LNCaP clone FGC (cell line): ENCODE data around the gene EVC.
A peak's percentile ranks its signal among the peaks of the same experiment; 100 is the strongest.

Experiments
- DNase-seq: peaks from one replicate; pipeline ENCODE4 v3.0.0-alpha.2; 2011; ENCODE audit warnings: low read depth
- H3K4me3 ChIP-seq: 2 replicates; pipeline ENCODE4 v1.5.1; 2011; ENCODE audit warnings: mild to moderate bottlenecking, low read depth, low read length, control low read depth
- TF ChIP-seq, protein P1 (sequence below): IDR thresholded peaks from 2 replicates; pipeline ENCODE4 v1.5.1; 2012; ENCODE audit warnings: mild to moderate bottlenecking; ENCODE audit not compliant: control insufficient read depth, insufficient read depth; ENCODE audit errors: extremely low read depth

Gene EVC

DNA sequence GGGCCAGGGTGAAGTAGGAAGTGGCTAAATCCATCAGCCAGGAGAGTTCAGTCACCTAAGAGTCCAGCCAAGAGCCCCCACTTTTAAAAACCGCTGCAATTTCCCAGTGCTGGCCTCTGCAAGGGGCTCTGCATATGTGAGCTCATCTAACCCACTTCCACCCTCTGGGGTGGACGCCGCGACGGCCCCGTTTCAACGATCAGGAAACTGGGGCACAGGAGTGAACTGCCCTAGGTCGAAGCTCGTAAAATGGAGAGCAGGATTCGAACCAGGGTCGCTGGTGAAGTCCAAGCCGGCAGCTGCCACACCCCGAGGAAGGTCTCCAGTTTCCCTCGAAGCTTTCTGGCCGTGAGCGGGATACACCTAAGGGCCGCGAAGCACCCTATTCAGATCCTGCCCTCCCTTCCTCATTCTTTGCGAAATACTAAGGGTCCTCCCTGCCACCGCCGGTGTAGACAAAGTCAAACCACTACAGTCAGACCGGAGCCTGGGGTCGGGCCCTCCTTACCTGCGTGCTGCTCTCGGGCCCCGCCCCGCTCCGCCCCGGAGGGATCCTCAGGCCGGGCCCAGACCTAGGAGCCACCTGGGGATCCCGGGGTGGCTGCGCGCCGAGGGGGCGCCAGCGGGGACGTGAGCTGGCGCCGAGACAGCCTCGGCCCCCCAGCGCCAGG lies 3.1 kb upstream of the EVC start:
- no peak overlapping the region for H3K4me3 ChIP-seq
- TF ChIP-seq, protein P1, sequence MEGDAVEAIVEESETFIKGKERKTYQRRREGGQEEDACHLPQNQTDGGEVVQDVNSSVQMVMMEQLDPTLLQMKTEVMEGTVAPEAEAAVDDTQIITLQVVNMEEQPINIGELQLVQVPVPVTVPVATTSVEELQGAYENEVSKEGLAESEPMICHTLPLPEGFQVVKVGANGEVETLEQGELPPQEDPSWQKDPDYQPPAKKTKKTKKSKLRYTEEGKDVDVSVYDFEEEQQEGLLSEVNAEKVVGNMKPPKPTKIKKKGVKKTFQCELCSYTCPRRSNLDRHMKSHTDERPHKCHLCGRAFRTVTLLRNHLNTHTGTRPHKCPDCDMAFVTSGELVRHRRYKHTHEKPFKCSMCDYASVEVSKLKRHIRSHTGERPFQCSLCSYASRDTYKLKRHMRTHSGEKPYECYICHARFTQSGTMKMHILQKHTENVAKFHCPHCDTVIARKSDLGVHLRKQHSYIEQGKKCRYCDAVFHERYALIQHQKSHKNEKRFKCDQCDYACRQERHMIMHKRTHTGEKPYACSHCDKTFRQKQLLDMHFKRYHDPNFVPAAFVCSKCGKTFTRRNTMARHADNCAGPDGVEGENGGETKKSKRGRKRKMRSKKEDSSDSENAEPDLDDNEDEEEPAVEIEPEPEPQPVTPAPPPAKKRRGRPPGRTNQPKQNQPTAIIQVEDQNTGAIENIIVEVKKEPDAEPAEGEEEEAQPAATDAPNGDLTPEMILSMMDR = no peak
- DNase-seq = no peak

DNA sequence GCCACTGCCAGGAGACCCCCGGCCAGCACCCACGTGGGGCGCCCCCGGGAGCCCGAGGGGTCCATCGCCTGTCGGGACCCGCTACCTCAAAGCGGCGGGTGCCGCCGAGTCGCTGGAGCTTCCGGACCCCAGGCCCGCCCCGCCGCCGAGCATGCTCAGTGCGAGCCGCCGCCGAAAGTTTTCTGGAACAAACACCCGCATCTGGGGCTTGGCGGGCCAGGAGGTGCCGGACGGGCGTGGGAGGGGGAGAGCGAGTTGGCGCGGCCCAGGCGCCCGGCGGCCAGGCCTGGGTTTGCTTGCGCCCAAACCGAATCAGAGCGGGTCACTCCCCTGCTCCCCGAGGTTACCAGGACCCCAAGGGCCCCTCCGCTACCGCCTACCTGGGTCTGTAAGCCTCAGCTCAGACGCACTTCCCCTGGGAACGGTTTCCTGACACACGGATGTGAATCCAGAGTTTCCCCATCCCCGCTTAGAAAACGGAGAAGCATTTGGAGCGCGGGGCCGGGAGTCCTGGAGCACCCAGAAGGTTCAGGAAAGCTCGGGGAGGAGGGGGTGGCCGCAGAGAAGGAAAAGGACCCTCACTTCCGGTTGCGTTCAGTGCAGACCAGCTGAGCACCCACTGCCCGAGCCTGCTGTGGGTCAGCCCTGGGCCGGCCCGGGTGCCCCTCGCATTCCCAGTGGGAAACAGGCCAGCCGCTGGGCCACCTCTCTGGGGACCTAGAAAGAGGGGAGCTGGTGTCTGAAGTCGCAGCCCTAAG lies 2.4 kb upstream of the EVC start, which contains the start of gene EVC2:
Gene EVC2, minus strand, starts transcription at position 111 of the 758 bp plus-strand sequence. Its CDS starts 46 bp downstream, at position 65.
- TF ChIP-seq, protein P1 = no peak
- no peak for DNase-seq
- H3K4me3 ChIP-seq = no peak within 1 kb of the TSS

DNA sequence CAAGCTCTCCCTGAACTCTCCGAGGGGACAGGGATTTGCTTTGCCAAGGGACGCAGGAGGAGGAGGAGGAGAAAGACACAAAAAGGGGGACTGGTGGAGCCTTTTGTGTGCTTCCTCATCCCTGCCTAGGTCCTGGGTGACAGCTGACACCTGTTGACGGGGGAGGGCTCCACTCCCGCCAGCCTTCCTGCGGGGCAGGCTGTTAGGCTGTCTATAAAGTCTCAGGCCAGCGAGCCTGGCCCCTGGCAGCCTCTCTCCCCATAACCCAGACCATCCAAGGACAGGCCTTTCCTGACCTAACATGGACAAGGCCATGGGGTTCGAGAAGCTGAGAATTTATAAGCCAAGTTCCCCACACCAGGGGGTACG lies 1.8 kb upstream of the EVC start:
- no peak for DNase-seq
- H3K4me3 ChIP-seq = no peak overlapping the region
- TF ChIP-seq, protein P1 = peak; percentile 13; the same call in 1 of the 2 replicates

DNA sequence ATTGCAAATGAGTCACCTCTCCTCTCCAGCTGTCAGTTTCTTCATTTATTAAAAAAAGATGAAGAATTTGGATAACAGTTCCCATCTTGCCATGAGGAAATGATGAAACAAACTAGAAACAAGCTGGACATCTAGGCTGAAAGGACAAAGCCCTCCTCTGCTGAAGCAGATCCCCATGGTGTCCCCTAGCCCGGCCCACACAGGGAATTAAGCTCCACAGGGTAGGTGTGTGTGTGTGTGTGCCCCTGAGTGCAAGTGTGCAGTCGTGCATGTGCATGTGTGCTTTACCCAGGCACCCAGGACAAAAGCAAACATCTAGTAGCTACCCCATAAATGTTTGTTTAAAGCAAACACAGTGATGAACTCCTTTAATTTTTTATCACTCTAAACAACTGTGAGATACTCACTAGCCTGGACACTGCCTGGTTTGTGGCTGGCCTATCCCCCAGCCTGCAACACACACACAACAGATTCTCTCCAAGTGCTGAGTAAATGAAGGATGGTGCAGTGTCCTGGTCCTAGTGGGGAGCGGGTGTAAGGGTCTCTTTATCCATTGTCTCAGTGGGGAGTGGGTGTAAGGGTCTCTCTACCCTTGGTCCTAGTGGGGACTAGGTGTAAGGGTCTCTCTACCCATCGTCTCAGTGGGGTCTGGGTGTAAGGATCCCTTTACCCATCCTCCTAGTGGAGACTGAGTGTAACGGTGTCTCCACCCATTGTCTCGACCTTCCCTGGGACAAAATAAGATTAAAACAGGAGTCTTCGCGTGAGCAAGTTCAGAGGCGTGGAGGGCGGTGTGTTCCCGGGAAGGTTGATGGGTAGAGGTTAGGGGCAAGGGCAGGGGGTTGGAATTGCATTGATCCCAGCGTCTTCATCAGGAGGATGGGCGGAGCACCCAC lies 688 bp upstream of the EVC start:
- peak overlapping the region; percentile 54 for H3K4me3 ChIP-seq
- TF ChIP-seq, protein P1 = no peak
- peak; percentile 32 for DNase-seq

DNA sequence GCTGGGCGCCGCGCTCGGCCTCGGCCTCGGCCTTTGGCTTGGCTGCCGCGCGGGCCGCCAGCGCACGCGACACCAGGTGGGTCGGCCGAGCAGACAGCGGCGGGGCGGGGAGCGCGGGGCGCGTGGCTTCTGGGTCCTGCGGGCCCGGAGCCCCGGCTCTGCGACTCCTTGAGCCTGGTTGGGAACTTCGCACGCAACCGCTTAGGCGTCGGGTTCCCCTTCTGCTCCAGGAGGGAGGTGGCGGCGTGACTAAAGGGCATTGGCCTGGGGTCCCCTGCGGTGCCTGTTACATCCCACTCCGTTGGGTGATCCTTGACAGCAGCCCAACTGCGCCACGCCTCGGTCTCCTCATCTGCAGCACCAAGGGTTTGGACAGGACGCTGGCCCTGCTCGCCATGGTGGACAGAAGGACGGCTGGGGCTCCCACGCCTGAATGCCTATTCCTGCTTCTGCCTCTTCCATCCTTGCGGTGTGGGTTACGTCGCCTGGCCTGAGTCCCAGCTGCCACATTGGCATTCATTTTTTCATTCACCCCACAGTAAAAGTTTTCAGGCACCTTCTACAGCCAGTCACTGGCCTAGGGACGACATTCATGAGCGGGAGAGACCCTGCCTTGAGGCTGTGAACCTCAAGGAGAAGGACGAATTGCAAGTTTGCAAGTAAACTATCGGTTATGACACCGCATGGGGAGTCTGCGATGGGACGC lies 631 bp downstream of the EVC start:
- TF ChIP-seq, protein P1 = no peak
- no peak for DNase-seq
- peak overlapping the region; percentile 60 for H3K4me3 ChIP-seq

DNA sequence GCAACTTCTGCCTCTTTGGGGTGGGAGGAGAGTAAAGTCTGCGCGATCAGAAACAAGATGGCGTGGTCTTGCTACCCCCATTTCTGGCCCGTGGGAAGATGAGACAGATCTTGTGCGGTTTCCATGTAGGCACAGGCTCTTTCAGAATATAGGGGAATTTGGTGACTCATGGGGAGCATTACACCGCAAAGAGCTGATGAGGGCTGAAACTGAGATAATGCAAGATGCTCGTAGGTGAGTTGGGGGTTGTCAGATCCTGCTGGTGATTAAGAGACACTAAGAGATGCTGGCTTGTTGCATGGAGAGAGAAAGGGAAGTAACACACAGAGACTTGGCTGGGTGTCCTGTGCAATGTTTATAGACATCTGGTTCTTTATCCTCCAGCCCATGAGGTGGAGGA lies 1.5 kb downstream of the EVC start:
- TF ChIP-seq, protein P1 = no peak
- H3K4me3 ChIP-seq = no peak overlapping the region
- DNase-seq = no peak
